NCI-H2107 treated with DMSO at 0.1 percent for 48 hours (cell line): ENCODE data around the gene LRRC15.

Source experiments
- DNase-seq: peaks from one replicate; lab custom pipeline; 2025; ENCODE audit not compliant: unreplicated experiment; lab: John Stamatoyannopoulos, UW

LRRC15 gene

GRCh38 chr3:194369522-194370279 lies at the start of gene LRRC15:
TSS of gene LRRC15 (minus strand) at chr3:194369743. CDS start at chr3:194361043, 8,700 bp downstream.
- no peak for DNase-seq

GRCh38 chr3:194418671-194419070 lies 49.1 kb upstream of the LRRC15 start:
- DNase-seq, result no peak

DNA sequence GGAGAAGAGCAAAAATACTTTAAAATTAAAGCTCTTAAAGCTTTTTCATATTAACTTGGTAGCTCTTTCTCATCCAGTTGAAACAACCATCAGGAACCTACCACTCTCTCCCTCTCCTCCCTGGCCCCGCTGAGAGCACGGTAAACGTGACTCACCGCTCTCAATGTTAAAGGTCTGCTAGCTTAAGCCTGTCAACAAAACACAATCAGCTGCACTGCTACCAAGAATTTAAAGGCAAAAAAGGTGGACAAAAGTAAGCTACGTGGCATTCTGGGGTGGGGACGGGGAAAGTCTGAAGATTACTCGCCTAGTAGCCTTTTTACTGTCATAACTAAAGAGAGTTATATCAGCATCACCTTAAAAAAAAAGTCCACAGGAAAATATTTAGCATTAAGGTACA lies 37.9 kb upstream of the LRRC15 start:
- no peak for DNase-seq

DNA sequence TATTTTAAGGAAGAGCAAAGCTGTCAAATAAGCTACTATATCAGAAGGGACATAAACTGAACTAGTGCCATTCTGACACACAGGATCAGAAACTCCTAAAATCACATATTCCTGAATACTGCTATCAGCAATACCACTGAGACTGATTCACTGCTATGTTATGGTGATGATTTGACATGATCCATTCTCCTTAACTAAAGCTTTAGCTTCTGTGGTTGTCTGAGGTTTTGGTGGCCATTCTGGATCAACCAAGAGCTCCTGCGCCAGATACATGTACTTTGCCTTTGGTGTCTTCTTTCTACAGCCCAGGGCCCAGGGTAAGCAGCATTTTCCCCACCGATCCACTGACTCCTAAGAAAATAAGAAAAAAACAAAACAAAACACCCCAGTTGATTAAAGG lies 36.2 kb upstream of the LRRC15 start:
- DNase-seq, result no peak

DNA sequence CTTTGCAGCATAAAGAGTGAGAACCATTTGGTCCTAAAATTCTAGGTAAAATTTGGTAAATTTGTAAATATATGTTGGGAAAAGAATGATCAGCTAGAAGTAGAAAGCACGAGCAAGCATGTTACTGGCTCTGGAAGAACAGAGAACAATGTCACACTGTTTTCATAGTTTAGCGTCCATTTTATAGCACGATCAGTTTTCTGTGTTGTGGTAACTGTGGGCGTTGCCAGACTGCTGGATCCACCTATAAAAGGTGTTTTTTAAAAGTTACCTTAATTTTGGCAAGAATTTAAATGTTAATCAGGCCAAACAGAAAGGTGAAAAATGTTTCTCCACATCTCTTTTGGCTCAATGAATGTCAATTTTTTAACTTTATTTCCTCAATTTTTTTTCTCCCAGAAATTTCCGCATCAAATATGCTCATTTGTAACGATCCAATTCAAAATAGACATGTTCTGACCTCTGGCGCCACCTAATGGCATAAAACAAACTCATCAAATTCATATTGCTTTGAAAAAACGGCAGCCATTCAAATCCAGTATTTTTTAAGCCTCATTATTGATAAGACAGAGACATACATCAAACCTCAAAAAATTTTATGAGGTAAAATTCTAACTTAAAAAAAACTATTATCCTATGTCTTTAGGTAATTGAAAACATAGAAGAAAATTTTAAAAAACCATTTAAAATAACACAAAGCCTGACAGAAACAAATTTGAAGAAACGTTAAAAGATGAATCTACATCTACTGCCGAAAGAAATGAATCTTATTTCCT lies 35.0 kb upstream of the LRRC15 start:
- peak; percentile 72 for DNase-seq

- no peak for DNase-seq
These were observed 32.4 kb upstream of the LRRC15 start for GRCh38 chr3:194401868-194402329.

GRCh38 chr3:194401346-194401745 lies 31.8 kb upstream of the LRRC15 start:
- no peak for DNase-seq

GRCh38 chr3:194399874-194400411 lies 30.4 kb upstream of the LRRC15 start:
- no peak for DNase-seq

- no peak for DNase-seq
These were observed 29.6 kb upstream of the LRRC15 start, which contains the start of gene GP5 for GRCh38 chr3:194399166-194399565. TSS of gene GP5 (minus strand) at chr3:194399266. CDS start at chr3:194398282, 984 bp downstream.

DNA sequence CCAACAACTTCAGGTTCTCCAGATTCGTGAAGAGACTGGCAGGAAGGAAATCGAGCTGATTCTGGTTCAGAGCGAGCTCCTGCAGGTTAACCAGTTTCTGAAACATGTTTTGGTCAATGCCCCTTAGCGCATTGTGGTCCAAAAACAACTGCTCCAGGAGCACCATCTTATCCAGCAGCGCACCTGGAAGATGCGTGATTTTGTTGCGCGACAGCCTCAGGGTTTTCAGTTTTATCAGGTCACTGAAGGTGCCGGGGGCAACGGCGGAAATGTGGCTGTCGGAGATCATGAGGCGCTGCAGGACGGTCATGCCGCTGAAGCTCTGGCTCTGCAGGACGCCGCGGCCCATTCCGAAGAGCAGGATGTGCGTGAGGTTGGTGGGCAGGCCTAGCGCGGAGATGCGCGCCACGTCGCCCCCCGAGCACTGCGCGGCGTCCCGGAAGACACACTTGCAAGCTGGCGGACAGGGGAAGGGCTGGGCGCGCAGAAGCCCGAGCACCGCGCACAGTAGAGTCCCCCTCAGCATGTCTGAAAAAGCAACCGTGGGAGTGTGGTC lies 28.3 kb upstream of the LRRC15 start:
- no peak for DNase-seq

DNA sequence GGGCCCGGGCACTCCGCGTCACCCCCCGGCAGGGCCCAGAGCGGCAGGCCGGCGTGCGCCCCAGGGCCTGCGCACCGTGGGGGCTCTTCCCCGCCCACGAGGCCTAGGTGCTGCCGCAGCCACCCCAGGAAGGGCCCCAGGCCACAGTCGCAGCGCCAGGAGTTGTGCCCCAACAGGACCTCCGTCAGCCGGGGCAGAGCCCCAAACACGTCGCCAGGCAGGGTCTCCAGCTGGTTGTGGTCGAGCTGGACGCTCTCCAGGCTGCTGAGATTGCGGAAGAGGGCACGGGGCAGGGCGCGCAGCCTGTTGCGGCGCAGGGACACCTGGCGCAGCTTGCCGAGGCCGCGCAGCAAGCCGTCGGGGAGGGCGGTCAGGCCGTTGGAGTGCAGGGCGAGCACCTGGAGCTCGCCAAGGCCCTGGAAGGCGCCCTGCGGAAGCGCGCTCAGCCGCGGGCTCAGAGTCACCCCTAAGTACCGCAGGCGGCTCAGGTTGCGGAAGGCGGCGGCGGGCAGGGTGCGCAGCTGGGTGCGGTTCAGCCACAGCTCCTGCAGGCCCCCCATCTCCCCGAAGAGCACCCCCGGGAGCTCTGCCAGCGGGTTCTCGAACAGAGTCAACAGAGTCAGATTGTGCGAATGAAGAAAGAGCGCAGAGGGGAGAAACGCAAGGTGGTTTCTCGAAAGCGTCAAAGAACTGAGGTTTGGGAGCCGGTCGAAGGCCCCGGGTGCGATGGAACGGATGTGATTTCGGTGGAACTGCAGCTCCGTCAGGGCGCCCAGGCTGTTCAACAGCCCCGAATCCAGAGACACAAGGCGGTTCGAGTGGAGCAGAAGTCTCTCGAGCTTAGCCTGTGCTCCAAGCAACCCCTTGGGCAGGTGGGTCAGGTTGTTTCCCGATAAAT lies 27.6 kb upstream of the LRRC15 start:
- DNase-seq, result no peak

DNA sequence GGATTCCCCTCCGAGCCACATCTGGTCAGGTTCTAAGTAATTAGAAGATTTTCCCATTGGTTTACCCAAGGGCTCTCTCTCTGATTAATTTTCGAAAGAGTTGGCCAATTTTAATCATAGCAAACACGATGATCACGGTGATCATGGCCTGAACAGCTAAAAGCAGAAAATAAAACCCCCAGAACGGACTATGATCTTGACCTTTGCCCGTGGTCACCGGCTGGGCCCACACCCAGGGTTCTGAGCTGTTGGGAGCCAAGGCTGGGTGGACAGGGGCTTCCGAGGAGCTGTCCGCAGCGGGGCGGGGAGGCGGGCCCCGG lies 27.0 kb upstream of the LRRC15 start:
- DNase-seq, result no peak

- no peak for DNase-seq
These were observed 26.4 kb upstream of the LRRC15 start for GRCh38 chr3:194395778-194396538.

DNA sequence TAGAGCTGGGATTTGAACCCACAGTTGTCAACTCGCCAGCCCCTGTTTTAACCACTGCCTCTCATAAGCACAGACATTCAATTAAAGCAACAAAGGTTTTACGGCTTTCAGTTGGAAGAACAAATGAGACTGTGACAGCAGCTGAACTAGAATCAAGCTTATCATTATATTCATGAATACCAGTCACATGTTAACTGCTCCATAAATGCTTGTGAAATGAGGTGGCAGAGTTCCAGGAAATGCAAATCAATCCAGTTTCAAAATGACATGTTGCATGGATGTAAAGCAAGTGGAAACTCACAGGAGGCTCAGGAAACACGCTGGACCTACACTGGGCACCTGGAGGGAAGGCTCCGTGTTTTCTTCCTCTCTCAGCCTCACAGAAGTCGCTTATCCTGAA lies 25.7 kb upstream of the LRRC15 start:
- peak; percentile 97 for DNase-seq

DNA sequence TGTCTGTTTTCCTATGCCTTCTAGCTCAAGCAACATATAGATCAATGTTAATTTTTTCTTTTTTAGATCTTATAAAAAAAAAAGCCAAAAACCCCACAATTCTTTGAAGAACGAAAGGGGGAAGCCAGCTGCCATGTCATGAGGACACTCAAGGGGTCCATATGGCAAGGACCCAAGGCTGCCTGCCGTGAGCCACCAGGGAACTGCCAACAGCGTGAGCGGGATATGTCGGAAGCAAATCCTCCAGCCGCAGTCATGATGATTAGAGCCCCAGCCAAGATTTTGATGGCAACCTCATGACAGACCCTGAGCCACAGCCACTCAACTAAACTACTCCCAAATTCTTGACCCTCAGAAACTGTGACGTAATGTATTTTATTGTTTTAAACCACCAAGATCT lies 23.0 kb upstream of the LRRC15 start:
- no peak for DNase-seq

- DNase-seq, result no peak
These were observed 21.3 kb upstream of the LRRC15 start for GRCh38 chr3:194390835-194391234.

- no peak for DNase-seq
These were observed 19.7 kb upstream of the LRRC15 start for GRCh38 chr3:194389269-194389668.

GRCh38 chr3:194387926-194388418 lies 18.4 kb upstream of the LRRC15 start:
- DNase-seq, result no peak

DNA sequence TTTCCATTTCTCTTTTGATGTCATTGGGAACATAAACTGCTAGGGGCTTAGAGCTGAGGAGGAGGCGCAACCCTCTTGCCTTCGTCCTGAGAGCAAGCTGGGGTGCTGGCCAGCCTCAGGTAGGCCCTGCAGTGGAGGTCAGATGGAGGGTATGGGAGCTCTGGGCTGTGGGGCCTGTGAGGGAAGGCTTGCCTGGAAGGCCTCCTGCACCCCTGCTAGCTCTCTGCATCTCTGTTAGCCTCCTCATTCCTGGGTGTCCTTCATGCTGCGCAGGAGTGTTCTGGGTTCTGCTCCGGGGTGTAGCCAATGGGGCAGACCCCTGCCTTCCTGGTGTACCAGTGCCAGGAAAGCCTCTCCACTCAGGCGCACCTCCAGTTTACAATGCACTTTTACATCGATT lies 17.7 kb upstream of the LRRC15 start:
- no peak for DNase-seq

DNA sequence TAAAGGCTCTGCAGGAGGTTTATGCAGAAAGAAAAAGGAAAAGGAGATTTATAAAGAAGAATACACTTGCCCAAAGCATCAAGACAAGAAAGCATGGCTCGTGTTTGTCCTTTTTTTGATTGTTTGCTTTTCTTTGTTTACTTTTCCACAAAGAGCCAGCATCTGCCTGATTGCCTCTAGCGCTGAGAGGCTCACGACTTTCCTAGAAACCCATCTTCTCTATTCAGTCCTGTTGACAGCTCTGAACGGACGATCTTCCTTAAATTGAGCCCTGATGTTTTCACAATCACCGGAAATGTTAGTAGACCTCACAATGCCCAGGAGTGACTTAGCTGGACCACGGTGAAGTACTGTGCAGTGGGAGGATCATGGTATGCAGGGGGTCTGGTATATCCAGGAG lies 17.1 kb upstream of the LRRC15 start:
- DNase-seq, result no peak
